SW480 (cell line): ENCODE data around the gene SPIRE2.
"Not testable (repeated sequence)": the region's sequence is repeated elsewhere in the genome, so short reads cannot be mapped to it uniquely, and the experiment has no call there.

Source experiments
- DNase-seq: peaks from one replicate; pipeline ENCODE4 v3.0.0-alpha.2; 2016; ENCODE audit warnings: low spot score

The SPIRE2 gene

GRCh38 chr16:89869911-89870310, 41.6 kb downstream of the SPIRE2 start:
- DNase-seq, result no peak

GRCh38 chr16:89870440-89870839, 42.2 kb downstream of the SPIRE2 start:
- no peak for DNase-seq

DNA sequence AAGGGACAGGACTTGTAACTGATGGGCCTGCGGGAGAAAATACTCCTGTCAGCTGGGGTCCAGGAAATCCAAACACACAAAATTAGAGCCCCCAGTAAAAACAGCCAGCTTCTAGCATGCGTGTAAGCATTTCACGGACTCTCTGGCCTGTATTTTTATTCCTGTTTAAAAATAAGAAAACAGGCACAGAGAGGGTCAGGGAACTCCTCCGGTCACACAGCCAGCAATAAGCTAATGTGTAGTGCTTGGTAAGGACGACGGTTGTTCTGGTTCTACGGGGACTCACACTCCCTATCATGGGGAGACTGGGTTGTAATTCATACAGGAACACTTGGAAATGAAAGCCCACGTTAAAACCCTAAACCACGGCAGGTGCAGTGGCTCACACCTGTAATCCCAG, 43.6 kb downstream of the SPIRE2 start:
- DNase-seq, result no peak

DNA sequence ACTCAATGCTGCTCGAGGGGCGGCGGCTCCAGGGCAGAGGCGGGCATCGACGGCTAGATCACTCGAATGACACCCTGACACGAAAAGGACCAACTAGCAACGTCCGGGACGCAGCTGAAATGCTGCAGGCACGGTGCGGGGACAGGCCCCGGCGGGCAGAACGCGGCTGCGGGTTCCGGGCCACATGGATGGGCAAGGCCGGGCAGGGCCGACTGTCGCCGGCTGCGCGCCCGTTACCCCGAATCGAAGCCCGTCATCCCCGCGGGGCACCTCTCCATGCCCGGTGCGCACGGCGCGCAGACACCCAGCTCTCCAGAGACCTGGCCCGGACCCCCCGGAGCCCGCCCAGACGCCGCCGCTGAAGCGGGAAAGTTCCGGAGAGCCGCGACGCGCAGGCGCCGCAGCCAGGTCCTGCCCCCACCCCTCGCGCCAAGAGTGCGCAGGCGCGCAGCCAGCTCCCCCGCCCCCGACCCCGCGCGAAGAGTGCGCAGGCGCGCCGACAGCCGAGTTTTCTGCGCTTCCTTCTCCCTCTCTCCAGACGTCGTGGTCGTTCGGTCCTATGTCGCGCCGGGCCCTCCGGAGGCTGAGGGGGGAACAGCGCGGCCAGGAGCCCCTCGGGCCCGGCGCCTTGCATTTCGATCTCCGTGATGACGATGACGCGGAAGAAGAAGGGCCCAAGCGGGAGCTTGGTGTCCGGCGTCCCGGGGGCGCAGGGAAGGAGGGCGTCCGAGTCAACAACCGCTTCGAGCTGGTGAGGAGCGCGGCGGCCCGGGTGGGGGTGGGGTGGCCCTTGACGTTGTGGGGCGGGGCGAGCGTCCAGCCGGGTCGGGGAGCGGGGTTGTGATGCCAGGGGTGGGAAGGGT, 45.1 kb downstream of the SPIRE2 start, which contains the start of gene TCF25:
Gene TCF25 (plus strand): TSS at position 484 of the 863 bp plus-strand sequence. CDS start 76 bp downstream, at position 560.
- peak; percentile 81 for DNase-seq

GRCh38 chr16:89873972-89874689, 45.9 kb downstream of the SPIRE2 start:
- peak; percentile 77 for DNase-seq

- DNase-seq, result not testable (repeated sequence)
These were observed 50.8 kb downstream of the SPIRE2 start for GRCh38 chr16:89879123-89879522.

- no peak for DNase-seq
These were observed 52.4 kb downstream of the SPIRE2 start for GRCh38 chr16:89880477-89881367.

GRCh38 chr16:89881368-89881730, 53.1 kb downstream of the SPIRE2 start:
- no peak for DNase-seq

GRCh38 chr16:89883346-89884040, 55.2 kb downstream of the SPIRE2 start:
- DNase-seq, result no peak

- DNase-seq, result no peak
These were observed 55.8 kb downstream of the SPIRE2 start for GRCh38 chr16:89884041-89884421.

DNA sequence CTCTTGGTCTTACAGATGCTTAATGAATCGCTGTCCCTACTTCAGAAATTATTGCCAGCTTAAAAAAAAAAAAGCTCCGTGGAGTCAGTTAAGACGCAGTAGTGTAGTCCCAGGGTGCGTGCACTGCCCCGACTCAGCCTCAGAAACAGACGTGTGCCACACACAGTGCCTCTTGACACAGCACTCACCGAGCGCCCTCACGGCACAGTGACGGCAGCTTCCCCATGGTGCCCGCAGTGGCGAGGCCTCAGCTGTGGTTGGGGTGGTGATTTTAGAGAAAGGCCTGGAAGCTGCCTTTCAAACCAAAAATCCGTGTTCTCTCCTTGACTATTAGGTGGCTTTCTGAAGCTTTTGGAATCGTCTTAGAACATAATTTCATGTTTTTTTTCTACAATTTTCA, 59.0 kb downstream of the SPIRE2 start:
- DNase-seq, result no peak

- DNase-seq, result no peak
These were observed 61.9 kb downstream of the SPIRE2 start for GRCh38 chr16:89890200-89890599.

DNA sequence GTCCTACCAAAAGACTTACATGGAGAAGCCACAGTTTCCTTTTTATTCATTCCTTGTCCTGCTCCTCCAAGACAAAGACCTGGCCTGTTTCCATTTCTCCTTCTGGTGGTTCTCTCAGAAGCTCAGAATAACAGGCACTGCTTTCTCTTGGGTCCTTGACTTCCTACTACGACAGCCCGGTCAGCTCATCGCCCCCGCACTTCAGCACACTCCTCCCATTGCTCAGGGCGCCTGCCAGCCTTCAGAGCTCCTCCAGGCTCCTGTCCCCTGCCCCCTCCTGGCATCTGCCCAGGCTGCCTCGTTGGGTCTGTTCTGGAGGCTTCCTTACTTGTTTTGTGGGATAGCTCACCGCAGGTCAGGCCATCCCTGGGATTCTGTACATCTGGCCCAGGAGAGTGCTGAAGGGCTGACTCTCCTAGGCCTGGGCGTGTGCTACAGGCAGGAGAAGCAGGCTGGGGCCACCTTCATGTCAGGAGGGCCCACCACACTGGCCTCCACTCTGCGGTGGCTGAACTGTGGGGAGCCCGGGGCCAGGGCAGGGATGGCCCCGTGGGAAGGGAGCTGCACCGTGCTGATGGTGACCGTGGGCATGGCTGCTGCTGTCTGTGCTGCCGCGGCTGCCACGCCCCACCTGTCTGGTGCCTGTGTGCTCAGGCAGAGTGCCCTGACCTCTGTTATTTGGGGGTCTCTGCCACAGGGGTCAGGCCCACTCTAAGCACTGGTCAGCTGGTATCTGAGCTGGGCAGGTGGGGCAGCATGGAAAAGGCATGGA, 62.8 kb downstream of the SPIRE2 start:
- DNase-seq, result no peak

- DNase-seq, result no peak
These were observed 63.9 kb downstream of the SPIRE2 start for GRCh38 chr16:89892055-89892630.

DNA sequence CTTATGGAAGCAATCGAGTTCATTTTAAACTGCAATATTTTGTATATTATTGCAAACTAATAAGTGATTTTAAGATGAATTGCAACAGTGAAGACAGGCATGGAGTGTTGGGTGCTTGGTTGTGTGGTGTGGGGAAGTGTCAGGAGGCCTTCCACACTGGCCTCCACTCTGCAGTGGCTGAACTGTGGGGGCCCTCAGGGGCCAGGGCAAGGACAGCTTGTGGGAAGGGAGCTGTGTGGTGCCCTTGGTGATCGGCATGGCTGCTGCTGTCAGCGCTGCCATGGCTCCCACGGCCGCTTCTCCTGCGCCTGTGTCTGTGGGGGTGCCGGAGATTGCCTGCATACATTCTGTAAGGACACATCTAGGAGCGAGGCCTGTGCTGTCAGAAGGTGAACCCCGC, 64.4 kb downstream of the SPIRE2 start:
- DNase-seq, result no peak

GRCh38 chr16:89893642-89894548, 65.6 kb downstream of the SPIRE2 start:
- DNase-seq, result no peak

GRCh38 chr16:89895482-89896250, 67.4 kb downstream of the SPIRE2 start:
- no peak for DNase-seq

DNA sequence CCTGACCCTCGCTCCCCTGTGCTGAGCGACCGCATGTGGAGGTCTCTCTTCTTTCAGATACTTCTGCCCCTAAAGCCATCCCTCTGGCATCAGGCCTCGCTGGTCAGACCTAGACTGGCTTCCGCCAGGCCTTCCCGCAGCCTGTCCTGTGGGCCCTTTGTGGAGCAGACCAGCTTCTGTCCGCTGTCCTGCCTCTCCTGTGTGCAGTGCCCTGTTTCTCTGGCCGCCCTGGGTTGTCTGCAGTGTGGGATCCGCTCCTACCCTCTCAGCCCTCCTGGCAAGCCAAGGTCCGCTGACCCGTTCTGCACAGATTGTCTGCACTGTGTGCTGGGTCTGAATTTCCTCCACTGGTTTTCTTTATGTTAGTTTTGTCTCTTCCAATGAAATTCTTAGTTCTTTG, 68.9 kb downstream of the SPIRE2 start:
- DNase-seq, result no peak
